GM19035 (cell line): ENCODE results near the gene CLEC4M.
"Not testable (repeated sequence)": the region's sequence is repeated elsewhere in the genome, so short reads cannot be mapped to it uniquely, and the experiment has no call there.

Source experiments
- ATAC-seq: cut with Tn5 transposase; IDR thresholded peaks from one replicate; pipeline ENCODE4 v1.9.1; 2021; ENCODE audit not compliant: unreplicated experiment

CLEC4M gene

DNA sequence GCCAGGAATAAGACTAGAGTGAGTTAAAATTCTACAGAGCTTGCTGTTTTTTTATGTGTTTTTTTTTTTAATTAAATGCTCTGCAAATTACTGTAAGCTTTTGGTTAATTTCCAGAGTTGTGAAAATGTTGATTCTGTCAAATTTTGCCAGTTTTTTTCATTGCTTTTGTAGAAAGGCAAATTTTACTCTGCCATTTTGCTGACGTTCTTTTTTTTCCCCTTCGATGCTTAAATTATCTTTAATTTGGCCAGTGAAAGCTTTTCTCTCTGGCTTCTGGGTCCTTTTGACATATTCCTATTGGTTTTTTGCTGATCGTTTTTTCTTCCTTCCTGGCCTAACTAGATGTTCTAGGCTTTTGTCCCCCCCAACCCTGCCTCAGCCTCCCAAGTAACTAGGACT lies 43.2 kb downstream of the CLEC4M start:
- no peak for ATAC-seq

- no peak for ATAC-seq
These were observed 43.8 kb downstream of the CLEC4M start for GRCh38 chr19:7806876-7807275.

DNA sequence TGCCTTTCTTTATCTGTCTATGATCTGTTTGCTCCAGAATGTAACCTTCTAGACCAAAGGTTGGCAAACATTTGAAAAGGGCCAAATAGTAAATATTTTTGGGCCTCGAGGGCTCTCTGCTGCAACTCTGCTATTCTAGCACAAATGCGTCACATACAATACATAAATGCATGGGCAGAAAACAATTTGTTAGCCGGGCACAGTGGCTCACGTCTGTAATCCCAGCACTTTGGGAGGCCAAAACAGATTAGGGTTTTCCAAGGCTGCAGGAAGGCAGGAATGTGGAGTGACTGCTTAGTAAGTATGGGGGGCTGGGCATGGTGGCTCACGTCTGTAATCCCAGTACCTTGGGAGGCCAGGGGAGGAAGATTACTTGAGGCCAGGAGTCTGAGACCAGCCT lies 45.1 kb downstream of the CLEC4M start:
- no peak for ATAC-seq

GRCh38 chr19:7811989-7812388 lies 48.9 kb downstream of the CLEC4M start:
- no peak for ATAC-seq

DNA sequence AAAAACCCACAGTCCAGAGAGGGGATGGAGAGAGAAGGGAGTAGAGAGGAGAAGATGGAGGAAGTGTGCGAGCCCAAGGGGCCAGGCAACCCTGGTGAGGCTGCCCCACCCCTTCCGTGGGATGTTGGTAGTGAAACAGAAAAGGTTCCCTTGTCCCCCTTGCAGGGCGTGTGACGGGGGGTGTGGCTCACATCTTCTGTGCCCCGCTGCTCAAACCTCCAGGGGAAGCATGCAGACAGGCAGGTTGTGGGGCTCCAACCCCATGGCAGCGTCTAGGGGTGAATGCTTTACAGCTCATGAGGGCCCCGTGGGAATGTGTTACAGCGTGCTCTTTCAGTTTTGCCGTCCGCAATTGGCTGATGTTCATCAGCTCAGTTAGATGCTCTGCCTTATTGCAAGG lies 52.3 kb downstream of the CLEC4M start:
- no peak for ATAC-seq

GRCh38 chr19:7816040-7816439 lies 53.0 kb downstream of the CLEC4M start:
- ATAC-seq, result not testable (repeated sequence)

- no peak for ATAC-seq
These were observed 54.8 kb downstream of the CLEC4M start for GRCh38 chr19:7817801-7818200.

DNA sequence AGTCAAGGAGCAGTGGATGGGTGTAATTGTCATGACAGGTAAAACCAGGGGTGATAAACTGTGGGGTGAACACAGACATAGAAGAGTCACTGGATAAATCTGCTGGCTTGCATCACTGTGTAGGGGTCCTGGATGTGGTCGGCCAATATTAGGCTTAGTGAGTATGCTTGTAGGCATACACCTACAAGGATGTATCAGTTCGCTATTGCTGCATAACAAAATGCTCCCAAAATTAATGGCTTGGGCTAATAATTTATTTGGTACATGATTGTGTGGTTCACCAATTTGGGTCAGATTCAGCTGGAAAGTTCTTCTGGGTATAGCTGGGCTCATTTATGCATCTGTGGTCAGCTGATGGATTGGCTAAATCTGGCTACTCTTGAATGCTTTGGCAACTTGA lies 55.8 kb downstream of the CLEC4M start:
- ATAC-seq, result no peak
